Measurements from ENCODE around the gene TSBP1.
A peak's percentile ranks its signal among the peaks of the same experiment; 100 is the strongest.

TSBP1 gene

GRCh38 chr6:32406857-32407256 is 35.2 kb upstream of the TSBP1 start, which contains the start of gene BTNL2:
TSS of gene BTNL2 (minus strand) at chr6:32407181. CDS start at chr6:32407123, 58 bp downstream.
- DNase-seq (ENCODE audit: low read depth): no peak
- no peak for TF ChIP-seq CTCF (IDR thresholded peaks at IDR 0.05; ENCODE audit: insufficient read depth, low read depth, low read length, missing control alignments)

GRCh38 chr6:32406197-32406596 is 34.5 kb upstream of the TSBP1 start:
- DNase-seq (ENCODE audit: low read depth): no peak
- no peak overlapping the region for H3K4me3 ChIP-seq (ENCODE audit: low read depth, low read length)
- TF ChIP-seq CTCF (IDR thresholded peaks at IDR 0.05; ENCODE audit: insufficient read depth, low read depth, low read length, missing control alignments): no peak

More at GRCh38 chr6:32406857-32407256, 35.2 kb upstream of the TSBP1 start, which contains the start of gene BTNL2:
- no peak within 1 kb of the TSS for H3K4me3 ChIP-seq (ENCODE audit: low read depth, low read length)

- DNase-seq (ENCODE audit: low read depth): no peak
- no peak overlapping the region for H3K4me3 ChIP-seq (ENCODE audit: low read depth, low read length)
- no peak for TF ChIP-seq CTCF (IDR thresholded peaks at IDR 0.05; ENCODE audit: insufficient read depth, low read depth, low read length, missing control alignments)
Observed at GRCh38 chr6:32405656-32406055, 34.0 kb upstream of the TSBP1 start.

GRCh38 chr6:32402812-32403211 is 31.1 kb upstream of the TSBP1 start:
- TF ChIP-seq CTCF (IDR thresholded peaks at IDR 0.05; ENCODE audit: insufficient read depth, low read depth, low read length, missing control alignments): no peak
- H3K4me3 ChIP-seq (ENCODE audit: low read depth, low read length): no peak overlapping the region
- no peak for DNase-seq (ENCODE audit: low read depth)

GRCh38 chr6:32401284-32401963 is 29.7 kb upstream of the TSBP1 start:
- no peak for DNase-seq (ENCODE audit: low read depth)
- H3K4me3 ChIP-seq (ENCODE audit: low read depth, low read length): no peak overlapping the region
- no peak for TF ChIP-seq CTCF (IDR thresholded peaks at IDR 0.05; ENCODE audit: insufficient read depth, low read depth, low read length, missing control alignments)

- no peak overlapping the region for H3K4me3 ChIP-seq (ENCODE audit: low read depth, low read length)
- peak; percentile 85 for DNase-seq (ENCODE audit: low read depth)
- TF ChIP-seq CTCF (IDR thresholded peaks at IDR 0.05; ENCODE audit: insufficient read depth, low read depth, low read length, missing control alignments): no peak
Observed at GRCh38 chr6:32397252-32397920, 25.7 kb upstream of the TSBP1 start.
